HEK293 (cell line): Measurements from ENCODE around the gene NDOR1.

Experiments used
- BCL11A ChIP-seq: fragments of 450-650 bp; formaldehyde crosslinking; IDR thresholded peaks from 2 replicates; pipeline ENCODE4 v1.5.1; 2016; ENCODE audit warnings: low read depth, missing biosample characterization, missing genetic modification characterization
- EGR2 ChIP-seq: fragments of 450-650 bp; formaldehyde crosslinking; IDR thresholded peaks from 2 replicates; pipeline ENCODE4 v1.5.1; 2016; ENCODE audit warnings: low read depth, missing biosample characterization, missing genetic modification characterization
- IKZF3 ChIP-seq: fragments of 450-650 bp; IDR thresholded peaks from 2 replicates; pipeline ENCODE4 v1.5.0; 2018; ENCODE audit warnings: missing biosample characterization, mild to moderate bottlenecking, missing genetic modification characterization, moderate library complexity
- KLF1 ChIP-seq: fragments of 450-650 bp; formaldehyde crosslinking; IDR thresholded peaks from 2 replicates; pipeline ENCODE4 v1.5.1; 2016; ENCODE audit warnings: missing biosample characterization, missing genetic modification characterization
- KLF16 ChIP-seq: fragments of 450-650 bp; formaldehyde crosslinking; IDR thresholded peaks from 2 replicates; pipeline ENCODE4 v1.5.1; 2017; ENCODE audit warnings: missing biosample characterization, missing genetic modification characterization
- OVOL3 ChIP-seq: fragments of 450-650 bp; formaldehyde crosslinking; IDR thresholded peaks from 2 replicates; pipeline ENCODE4 v1.5.1; 2016; ENCODE audit warnings: missing biosample characterization, missing genetic modification characterization
- RBAK ChIP-seq: fragments of 450-650 bp; formaldehyde crosslinking; IDR thresholded peaks from 2 replicates; pipeline ENCODE4 v1.5.1; 2016; ENCODE audit warnings: missing biosample characterization, missing genetic modification characterization
- SCRT2 ChIP-seq: fragments of 450-650 bp; formaldehyde crosslinking; IDR thresholded peaks from 2 replicates; pipeline ENCODE4 v1.5.1; 2016; ENCODE audit warnings: missing biosample characterization, missing genetic modification characterization
- SP2 ChIP-seq: fragments of 450-650 bp; formaldehyde crosslinking; IDR thresholded peaks from 2 replicates; pipeline ENCODE4 v1.5.1; 2016; ENCODE audit warnings: missing biosample characterization, missing genetic modification characterization
- ZEB2 ChIP-seq: fragments of 450-650 bp; formaldehyde crosslinking; IDR thresholded peaks from 2 replicates; pipeline ENCODE4 v1.5.1; 2016; ENCODE audit warnings: missing biosample characterization, missing genetic modification characterization
- ZFHX2 ChIP-seq: fragments of 450-650 bp; formaldehyde crosslinking; conservative IDR thresholded peaks from 2 replicates; pipeline ENCODE4 v1.5.1; 2016; ENCODE audit warnings: missing biosample characterization, missing genetic modification characterization
- ZIC2 ChIP-seq: fragments of 450-650 bp; formaldehyde crosslinking; IDR thresholded peaks from 2 replicates; pipeline ENCODE4 v1.5.1; 2016; ENCODE audit warnings: missing biosample characterization, missing genetic modification characterization
- ZNF112 ChIP-seq: fragments of 450-650 bp; formaldehyde crosslinking; IDR thresholded peaks from 2 replicates; pipeline ENCODE4 v1.5.0; 2017; ENCODE audit warnings: missing biosample characterization, missing genetic modification characterization
- ZNF132 ChIP-seq: fragments of 450-650 bp; formaldehyde crosslinking; IDR thresholded peaks from 2 replicates; pipeline ENCODE4 v1.5.1; 2017; ENCODE audit warnings: missing biosample characterization, missing genetic modification characterization, borderline replicate concordance
- ZNF221 ChIP-seq: fragments of 450-650 bp; formaldehyde crosslinking; IDR thresholded peaks from 2 replicates; pipeline ENCODE4 v1.5.1; 2017; ENCODE audit warnings: missing biosample characterization, missing genetic modification characterization, borderline replicate concordance
- ZNF239 ChIP-seq: fragments of 450-650 bp; formaldehyde crosslinking; IDR thresholded peaks from 2 replicates; pipeline ENCODE4 v1.5.1; 2016; ENCODE audit warnings: missing biosample characterization, missing genetic modification characterization
- ZNF324 ChIP-seq: fragments of 450-650 bp; formaldehyde crosslinking; IDR thresholded peaks from 2 replicates; pipeline ENCODE4 v1.5.1; 2016; ENCODE audit warnings: missing biosample characterization, missing genetic modification characterization
- ZNF423 ChIP-seq: fragments of 450-650 bp; formaldehyde crosslinking; IDR thresholded peaks from 2 replicates; pipeline ENCODE4 v1.5.1; 2016; ENCODE audit warnings: missing biosample characterization, missing genetic modification characterization
- ZNF510 ChIP-seq: fragments of 450-650 bp; formaldehyde crosslinking; IDR thresholded peaks from 2 replicates; pipeline ENCODE4 v1.5.1; 2018; ENCODE audit warnings: mild to moderate bottlenecking, missing genetic modification characterization, missing biosample characterization; ENCODE audit not compliant: insufficient replicate concordance
- ZNF530 ChIP-seq: fragments of 450-650 bp; formaldehyde crosslinking; IDR thresholded peaks from 2 replicates; pipeline ENCODE4 v1.5.1; 2016; ENCODE audit warnings: low read depth, missing biosample characterization, missing genetic modification characterization
- ZNF776 ChIP-seq: fragments of 450-650 bp; formaldehyde crosslinking; IDR thresholded peaks from 2 replicates; pipeline ENCODE4 v1.5.0; 2017; ENCODE audit warnings: missing biosample characterization, missing genetic modification characterization, borderline replicate concordance
- ZNF830 ChIP-seq: fragments of 450-650 bp; IDR thresholded peaks from 2 replicates; pipeline ENCODE4 v1.5.0; 2018; ENCODE audit warnings: missing biosample characterization, missing genetic modification characterization, low read depth, mild to moderate bottlenecking, moderate library complexity
- ZNF837 ChIP-seq: fragments of 450-650 bp; formaldehyde crosslinking; IDR thresholded peaks from 2 replicates; pipeline ENCODE4 v1.5.1; 2016; ENCODE audit warnings: missing biosample characterization, missing genetic modification characterization
- ZSCAN16 ChIP-seq: fragments of 450-650 bp; formaldehyde crosslinking; IDR thresholded peaks from 2 replicates; pipeline ENCODE4 v1.5.1; 2016; ENCODE audit warnings: missing biosample characterization, missing genetic modification characterization
- ZSCAN23 ChIP-seq: fragments of 450-650 bp; formaldehyde crosslinking; IDR thresholded peaks from 2 replicates; pipeline ENCODE4 v1.5.1; 2016; ENCODE audit warnings: missing biosample characterization, missing genetic modification characterization
- ZXDB ChIP-seq: fragments of 450-650 bp; formaldehyde crosslinking; IDR thresholded peaks from 2 replicates; pipeline ENCODE4 v1.5.1; 2016; ENCODE audit warnings: missing biosample characterization, missing genetic modification characterization
- TF ChIP-seq, protein P1 (sequence below): fragments of 450-650 bp; formaldehyde crosslinking; IDR thresholded peaks from 2 replicates; pipeline ENCODE4 v1.5.1; 2017; ENCODE audit warnings: missing biosample characterization, mild to moderate bottlenecking, missing genetic modification characterization, moderate library complexity
- TF ChIP-seq, protein P2 (sequence below): fragments of 450-650 bp; formaldehyde crosslinking; IDR thresholded peaks from 2 replicates; pipeline ENCODE4 v1.5.1; 2016; ENCODE audit warnings: missing biosample characterization, missing genetic modification characterization
- TF ChIP-seq, protein P3 (sequence below): fragments of 450-650 bp; formaldehyde crosslinking; IDR thresholded peaks from 2 replicates; pipeline ENCODE4 v1.5.1; 2016; ENCODE audit warnings: missing biosample characterization, missing genetic modification characterization
- TF ChIP-seq, protein P4 (sequence below): fragments of 450-650 bp; formaldehyde crosslinking; IDR thresholded peaks from 2 replicates; pipeline ENCODE4 v1.5.1; 2017; ENCODE audit warnings: missing biosample characterization, missing genetic modification characterization
- TF ChIP-seq, protein P5 (sequence below): fragments of 450-650 bp; formaldehyde crosslinking; IDR thresholded peaks from 2 replicates; pipeline ENCODE4 v1.5.1; 2016; ENCODE audit warnings: missing biosample characterization, missing genetic modification characterization

The NDOR1 gene

DNA sequence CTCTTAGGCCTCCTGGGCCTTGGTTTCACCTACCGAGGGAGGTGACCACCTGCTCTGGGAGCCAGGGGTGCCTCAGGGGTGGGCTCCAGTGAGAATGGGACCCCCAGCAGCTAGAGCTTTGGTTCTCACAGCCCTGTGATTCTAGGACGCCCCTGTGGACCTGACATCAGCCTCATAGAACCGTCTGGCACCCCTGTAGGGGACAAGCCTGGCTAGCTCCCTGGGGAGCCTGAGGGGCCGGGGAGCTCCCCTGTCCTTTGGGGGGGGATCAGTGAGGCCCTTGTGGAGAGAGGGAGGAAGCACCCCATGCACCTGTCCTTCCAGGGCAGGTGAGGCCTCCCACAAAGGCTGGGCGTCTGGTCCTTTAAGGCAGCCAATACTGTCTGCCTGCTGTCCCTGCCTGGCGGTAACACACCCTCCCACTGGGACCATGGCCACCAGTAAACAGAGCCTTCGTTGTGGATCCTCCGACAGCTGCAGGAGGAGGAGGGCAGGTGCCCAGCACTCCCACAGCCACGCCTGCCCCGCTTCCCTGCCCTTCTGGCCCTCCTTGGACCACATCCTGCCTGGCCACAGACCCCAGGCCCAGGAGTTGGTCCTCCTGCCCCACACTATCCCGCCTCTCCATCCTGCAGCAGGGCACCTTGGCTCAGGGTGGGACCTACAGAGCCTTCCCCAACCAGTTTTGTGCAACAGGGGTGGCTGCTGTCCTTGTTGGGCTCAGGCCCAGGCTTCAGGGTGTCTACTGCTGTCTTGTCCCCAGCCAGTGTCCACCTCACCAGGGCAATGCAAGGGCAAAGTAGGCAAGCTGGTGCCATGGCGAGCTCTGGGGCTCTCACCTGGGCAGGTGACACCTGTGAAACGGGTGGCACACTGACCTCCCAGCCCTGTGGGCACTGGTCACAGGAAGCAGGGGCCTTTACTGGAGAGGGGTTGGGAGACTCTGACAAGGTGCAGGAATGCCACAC is 32.5 kb downstream of the NDOR1 start (continued):
- TF ChIP-seq, protein P1, sequence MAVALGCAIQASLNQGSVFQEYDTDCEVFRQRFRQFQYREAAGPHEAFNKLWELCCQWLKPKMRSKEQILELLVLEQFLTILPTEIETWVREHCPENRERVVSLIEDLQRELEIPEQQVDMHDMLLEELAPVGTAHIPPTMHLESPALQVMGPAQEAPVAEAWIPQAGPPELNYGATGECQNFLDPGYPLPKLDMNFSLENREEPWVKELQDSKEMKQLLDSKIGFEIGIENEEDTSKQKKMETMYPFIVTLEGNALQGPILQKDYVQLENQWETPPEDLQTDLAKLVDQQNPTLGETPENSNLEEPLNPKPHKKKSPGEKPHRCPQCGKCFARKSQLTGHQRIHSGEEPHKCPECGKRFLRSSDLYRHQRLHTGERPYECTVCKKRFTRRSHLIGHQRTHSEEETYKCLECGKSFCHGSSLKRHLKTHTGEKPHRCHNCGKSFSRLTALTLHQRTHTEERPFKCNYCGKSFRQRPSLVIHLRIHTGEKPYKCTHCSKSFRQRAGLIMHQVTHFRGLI (tag by site-specific recombination) = peak; percentile 81
- TF ChIP-seq, protein P2, sequence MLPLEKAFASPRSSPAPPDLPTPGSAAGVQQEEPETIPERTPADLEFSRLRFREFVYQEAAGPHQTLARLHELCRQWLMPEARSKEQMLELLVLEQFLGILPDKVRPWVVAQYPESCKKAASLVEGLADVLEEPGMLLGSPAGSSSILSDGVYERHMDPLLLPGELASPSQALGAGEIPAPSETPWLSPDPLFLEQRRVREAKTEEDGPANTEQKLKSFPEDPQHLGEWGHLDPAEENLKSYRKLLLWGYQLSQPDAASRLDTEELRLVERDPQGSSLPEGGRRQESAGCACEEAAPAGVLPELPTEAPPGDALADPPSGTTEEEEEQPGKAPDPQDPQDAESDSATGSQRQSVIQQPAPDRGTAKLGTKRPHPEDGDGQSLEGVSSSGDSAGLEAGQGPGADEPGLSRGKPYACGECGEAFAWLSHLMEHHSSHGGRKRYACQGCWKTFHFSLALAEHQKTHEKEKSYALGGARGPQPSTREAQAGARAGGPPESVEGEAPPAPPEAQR (tag by site-specific recombination) = no peak
- no peak for TF ChIP-seq KLF16 (tag by site-specific recombination)
- TF ChIP-seq, protein P3, sequence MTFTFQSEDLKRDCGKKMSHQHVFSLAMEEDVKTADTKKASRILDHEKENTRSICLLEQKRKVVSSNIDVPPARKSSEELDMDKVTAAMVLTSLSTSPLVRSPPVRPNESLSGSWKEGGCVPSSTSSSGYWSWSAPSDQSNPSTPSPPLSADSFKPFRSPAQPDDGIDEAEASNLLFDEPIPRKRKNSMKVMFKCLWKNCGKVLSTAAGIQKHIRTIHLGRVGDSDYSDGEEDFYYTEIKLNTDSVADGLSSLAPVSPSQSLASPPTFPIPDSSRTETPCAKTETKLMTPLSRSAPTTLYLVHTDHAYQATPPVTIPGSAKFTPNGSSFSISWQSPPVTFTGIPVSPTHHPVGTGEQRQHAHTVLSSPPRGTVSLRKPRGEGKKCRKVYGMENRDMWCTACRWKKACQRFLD = no peak
- TF ChIP-seq ZXDB (tag by site-specific recombination) = no peak
- TF ChIP-seq EGR2 (tag by site-specific recombination) = 0 out of 2 replicates have a peak, but pooled peaks have one; percentile 16
- peak; percentile 86 for TF ChIP-seq ZIC2
- peak; percentile 95 for TF ChIP-seq ZSCAN16
- TF ChIP-seq ZNF830 (tag by site-specific recombination) = no peak
- no peak for TF ChIP-seq ZNF837 (tag by site-specific recombination)
- TF ChIP-seq SP2 (tag by site-specific recombination) = peak; percentile 65
- TF ChIP-seq ZNF221 (tag by site-specific recombination) = no peak
- TF ChIP-seq ZEB2 (tag by site-specific recombination) = peak; percentile 82
- TF ChIP-seq, protein P4, sequence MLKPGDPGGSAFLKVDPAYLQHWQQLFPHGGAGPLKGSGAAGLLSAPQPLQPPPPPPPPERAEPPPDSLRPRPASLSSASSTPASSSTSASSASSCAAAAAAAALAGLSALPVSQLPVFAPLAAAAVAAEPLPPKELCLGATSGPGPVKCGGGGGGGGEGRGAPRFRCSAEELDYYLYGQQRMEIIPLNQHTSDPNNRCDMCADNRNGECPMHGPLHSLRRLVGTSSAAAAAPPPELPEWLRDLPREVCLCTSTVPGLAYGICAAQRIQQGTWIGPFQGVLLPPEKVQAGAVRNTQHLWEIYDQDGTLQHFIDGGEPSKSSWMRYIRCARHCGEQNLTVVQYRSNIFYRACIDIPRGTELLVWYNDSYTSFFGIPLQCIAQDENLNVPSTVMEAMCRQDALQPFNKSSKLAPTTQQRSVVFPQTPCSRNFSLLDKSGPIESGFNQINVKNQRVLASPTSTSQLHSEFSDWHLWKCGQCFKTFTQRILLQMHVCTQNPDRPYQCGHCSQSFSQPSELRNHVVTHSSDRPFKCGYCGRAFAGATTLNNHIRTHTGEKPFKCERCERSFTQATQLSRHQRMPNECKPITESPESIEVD (tag by site-specific recombination) = no peak
- no peak for TF ChIP-seq ZSCAN23 (tag by site-specific recombination)
- TF ChIP-seq KLF1 (tag by site-specific recombination) = peak; percentile 35; the same call in 1 of the 2 replicates
- TF ChIP-seq OVOL3 = no peak
- no peak for TF ChIP-seq ZNF776 (tag by site-specific recombination)
- TF ChIP-seq ZNF132 (tag by site-specific recombination) = no peak
- no peak for TF ChIP-seq BCL11A (tag by site-specific recombination)
- no peak for TF ChIP-seq ZNF112 (tag by site-specific recombination)
- TF ChIP-seq, protein P5, sequence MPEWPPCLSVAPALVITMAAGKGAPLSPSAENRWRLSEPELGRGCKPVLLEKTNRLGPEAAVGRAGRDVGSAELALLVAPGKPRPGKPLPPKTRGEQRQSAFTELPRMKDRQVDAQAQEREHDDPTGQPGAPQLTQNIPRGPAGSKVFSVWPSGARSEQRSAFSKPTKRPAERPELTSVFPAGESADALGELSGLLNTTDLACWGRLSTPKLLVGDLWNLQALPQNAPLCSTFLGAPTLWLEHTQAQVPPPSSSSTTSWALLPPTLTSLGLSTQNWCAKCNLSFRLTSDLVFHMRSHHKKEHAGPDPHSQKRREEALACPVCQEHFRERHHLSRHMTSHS (tag by site-specific recombination) = no peak
- TF ChIP-seq IKZF3 (tag by site-specific recombination) = no peak
- TF ChIP-seq ZNF510 = no peak
- TF ChIP-seq ZNF239 (tag by site-specific recombination) = no peak
- TF ChIP-seq ZNF423 = no peak
- no peak; the same call in 1 of the 2 replicates for TF ChIP-seq ZFHX2 (tag by site-specific recombination)
- TF ChIP-seq SCRT2 (tag by site-specific recombination) = peak; percentile 51
- TF ChIP-seq ZNF324 = no peak
- no peak for TF ChIP-seq RBAK (tag by site-specific recombination)
- TF ChIP-seq ZNF530 (tag by site-specific recombination) = no peak
